MM.1S (cell line): ENCODE results near the gene WDPCP.

Source experiments
- CTCF ChIP-seq: fragments of 300-600 bp; sonication (generic); IDR thresholded peaks from 2 replicates; pipeline ENCODE4 v1.5.1; 2016; ENCODE audit warnings: antibody characterized with exemption, low read length, mixed read lengths
- EZH2 ChIP-seq: fragments of 300-600 bp; sonication (generic); optimal IDR thresholded peaks from 2 replicates; pipeline ENCODE3; 2017; ENCODE audit warnings: low read depth, mild to moderate bottlenecking, antibody characterized with exemption, low read length, mixed read lengths

- TF ChIP-seq CTCF = no peak
- TF ChIP-seq EZH2 = no peak
These were observed 184.5 kb downstream of the WDPCP start for GRCh38 chr2:63403820-63404219.
